Measurements from ENCODE around the gene HDLBP.

HDLBP gene, protein sequence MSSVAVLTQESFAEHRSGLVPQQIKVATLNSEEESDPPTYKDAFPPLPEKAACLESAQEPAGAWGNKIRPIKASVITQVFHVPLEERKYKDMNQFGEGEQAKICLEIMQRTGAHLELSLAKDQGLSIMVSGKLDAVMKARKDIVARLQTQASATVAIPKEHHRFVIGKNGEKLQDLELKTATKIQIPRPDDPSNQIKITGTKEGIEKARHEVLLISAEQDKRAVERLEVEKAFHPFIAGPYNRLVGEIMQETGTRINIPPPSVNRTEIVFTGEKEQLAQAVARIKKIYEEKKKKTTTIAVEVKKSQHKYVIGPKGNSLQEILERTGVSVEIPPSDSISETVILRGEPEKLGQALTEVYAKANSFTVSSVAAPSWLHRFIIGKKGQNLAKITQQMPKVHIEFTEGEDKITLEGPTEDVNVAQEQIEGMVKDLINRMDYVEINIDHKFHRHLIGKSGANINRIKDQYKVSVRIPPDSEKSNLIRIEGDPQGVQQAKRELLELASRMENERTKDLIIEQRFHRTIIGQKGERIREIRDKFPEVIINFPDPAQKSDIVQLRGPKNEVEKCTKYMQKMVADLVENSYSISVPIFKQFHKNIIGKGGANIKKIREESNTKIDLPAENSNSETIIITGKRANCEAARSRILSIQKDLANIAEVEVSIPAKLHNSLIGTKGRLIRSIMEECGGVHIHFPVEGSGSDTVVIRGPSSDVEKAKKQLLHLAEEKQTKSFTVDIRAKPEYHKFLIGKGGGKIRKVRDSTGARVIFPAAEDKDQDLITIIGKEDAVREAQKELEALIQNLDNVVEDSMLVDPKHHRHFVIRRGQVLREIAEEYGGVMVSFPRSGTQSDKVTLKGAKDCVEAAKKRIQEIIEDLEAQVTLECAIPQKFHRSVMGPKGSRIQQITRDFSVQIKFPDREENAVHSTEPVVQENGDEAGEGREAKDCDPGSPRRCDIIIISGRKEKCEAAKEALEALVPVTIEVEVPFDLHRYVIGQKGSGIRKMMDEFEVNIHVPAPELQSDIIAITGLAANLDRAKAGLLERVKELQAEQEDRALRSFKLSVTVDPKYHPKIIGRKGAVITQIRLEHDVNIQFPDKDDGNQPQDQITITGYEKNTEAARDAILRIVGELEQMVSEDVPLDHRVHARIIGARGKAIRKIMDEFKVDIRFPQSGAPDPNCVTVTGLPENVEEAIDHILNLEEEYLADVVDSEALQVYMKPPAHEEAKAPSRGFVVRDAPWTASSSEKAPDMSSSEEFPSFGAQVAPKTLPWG (N-terminal part only)

DNA sequence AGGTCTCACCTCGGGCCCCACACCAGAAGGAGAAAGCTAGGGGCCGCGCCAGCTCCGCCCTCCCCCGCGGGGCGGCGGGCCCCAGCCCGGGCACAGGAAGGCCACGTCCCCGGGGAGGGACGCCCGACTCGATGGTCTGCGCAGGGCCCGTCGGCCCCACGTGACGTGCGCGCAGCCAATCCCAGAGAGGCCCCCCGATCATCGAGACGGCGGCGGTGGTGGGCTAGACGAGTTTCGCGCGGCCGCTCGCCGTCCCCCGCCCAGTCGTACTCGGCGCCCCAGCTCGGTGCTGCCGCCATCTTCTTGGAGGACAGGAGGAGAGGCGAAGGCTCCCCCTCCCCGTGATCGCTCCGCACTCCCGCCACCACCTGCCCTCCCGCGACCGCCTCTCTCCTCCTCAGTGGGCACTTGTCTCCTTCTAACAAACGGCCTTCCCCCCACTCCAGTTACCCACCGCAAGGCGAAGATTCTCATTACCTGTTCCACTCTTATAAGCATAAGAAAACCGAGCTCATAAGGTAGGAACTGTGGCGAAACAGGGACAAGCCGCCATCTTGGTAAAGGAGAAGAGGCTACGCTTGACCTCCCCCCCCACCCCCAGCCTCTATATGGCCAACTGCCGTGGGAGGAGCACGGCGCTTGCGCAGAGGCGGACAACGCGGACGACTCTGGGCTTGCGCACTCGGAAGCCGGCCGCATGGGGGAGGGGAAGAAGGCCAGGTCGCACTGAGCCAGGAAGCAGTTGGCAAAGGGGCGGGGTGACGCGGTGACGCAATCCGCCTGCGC lies at the start of gene HDLBP:
HDLBP (minus strand) TSS at position 580 of the 786 bp plus-strand sequence. CDS start 48,803 bp downstream, outside the sequence.
- peak; percentile 100 for DNase-seq
- Mint-ChIP-seq H3K9me3 (no peaks in the 10 kb centered on the region), H3K4me3 (peak within 1 kb of the TSS; percentile 100), H3K4me1 (peaks cover 73% of the 10 kb centered on the region), H3K36me3 (ENCODE audit: low read depth) (peaks cover 23% of the 10 kb centered on the region), H3K27me3 (ENCODE audit: low read depth, poor library complexity) (no peaks in the 10 kb centered on the region), H3K27ac (peak within 1 kb of the TSS; percentile 100)
- TF ChIP-seq, protein P1, sequence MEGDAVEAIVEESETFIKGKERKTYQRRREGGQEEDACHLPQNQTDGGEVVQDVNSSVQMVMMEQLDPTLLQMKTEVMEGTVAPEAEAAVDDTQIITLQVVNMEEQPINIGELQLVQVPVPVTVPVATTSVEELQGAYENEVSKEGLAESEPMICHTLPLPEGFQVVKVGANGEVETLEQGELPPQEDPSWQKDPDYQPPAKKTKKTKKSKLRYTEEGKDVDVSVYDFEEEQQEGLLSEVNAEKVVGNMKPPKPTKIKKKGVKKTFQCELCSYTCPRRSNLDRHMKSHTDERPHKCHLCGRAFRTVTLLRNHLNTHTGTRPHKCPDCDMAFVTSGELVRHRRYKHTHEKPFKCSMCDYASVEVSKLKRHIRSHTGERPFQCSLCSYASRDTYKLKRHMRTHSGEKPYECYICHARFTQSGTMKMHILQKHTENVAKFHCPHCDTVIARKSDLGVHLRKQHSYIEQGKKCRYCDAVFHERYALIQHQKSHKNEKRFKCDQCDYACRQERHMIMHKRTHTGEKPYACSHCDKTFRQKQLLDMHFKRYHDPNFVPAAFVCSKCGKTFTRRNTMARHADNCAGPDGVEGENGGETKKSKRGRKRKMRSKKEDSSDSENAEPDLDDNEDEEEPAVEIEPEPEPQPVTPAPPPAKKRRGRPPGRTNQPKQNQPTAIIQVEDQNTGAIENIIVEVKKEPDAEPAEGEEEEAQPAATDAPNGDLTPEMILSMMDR (IDR thresholded peaks at IDR 0.05), result no peak

DNA sequence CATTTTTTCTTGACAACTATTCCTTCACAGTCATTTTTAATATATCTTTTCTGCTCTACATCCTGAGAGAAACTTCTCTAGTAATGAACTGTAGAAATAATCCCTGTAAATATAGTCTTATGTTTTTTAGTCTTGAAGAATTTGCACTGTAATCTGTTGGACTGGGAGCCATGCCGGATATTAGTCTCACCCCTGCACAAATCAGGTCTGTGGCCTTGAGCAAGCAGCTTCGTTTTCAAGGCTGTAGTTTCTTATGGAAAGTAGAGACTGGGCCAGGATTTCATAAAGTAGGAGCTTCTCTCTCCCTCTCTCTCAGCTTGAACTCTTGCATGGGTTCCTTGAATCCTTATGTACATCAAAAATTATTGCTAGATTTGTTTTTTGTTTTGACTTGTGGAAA lies 49.3 kb upstream of the HDLBP start:
- no peak overlapping the region for H3K27ac Mint-ChIP-seq
- no peak for DNase-seq
- no peaks in the 10 kb centered on the region for H3K9me3 Mint-ChIP-seq
- H3K4me1 Mint-ChIP-seq, result peaks cover 19% of the 10 kb centered on the region
- peaks cover 7% of the 10 kb centered on the region for H3K27me3 Mint-ChIP-seq (ENCODE audit: low read depth, poor library complexity)
- H3K36me3 Mint-ChIP-seq (ENCODE audit: low read depth), result peaks cover 18% of the 10 kb centered on the region
- TF ChIP-seq, protein P1 (IDR thresholded peaks at IDR 0.05), result no peak
- no peak overlapping the region for H3K4me3 Mint-ChIP-seq

DNA sequence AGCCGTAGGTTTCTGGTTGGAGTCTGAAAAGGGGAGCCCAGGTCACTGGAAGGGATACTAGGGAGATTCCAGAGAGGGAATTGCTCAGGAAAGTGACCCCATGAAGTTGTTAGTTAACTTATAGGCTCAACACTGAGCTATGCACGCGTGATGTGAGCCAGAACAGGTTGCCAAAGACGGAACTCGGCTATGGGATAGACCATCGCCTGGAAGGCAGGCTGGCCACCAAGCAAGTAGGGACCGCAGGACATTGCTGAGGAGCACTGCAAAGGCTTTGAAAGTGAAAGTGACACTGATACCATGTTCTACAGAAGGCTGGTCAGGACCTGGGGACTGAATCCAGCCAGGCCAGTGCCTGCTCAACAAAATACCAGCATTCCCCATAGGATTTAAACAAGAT lies 48.0 kb upstream of the HDLBP start:
- H3K27me3 Mint-ChIP-seq (ENCODE audit: low read depth, poor library complexity), result peaks cover 7% of the 10 kb centered on the region
- H3K4me1 Mint-ChIP-seq, result peaks cover 28% of the 10 kb centered on the region
- peaks cover 18% of the 10 kb centered on the region for H3K36me3 Mint-ChIP-seq (ENCODE audit: low read depth)
- TF ChIP-seq, protein P1 (IDR thresholded peaks at IDR 0.05), result no peak
- no peaks in the 10 kb centered on the region for H3K9me3 Mint-ChIP-seq
- no peak for DNase-seq
- no peak overlapping the region for H3K4me3 Mint-ChIP-seq
- H3K27ac Mint-ChIP-seq, result no peak overlapping the region

DNA sequence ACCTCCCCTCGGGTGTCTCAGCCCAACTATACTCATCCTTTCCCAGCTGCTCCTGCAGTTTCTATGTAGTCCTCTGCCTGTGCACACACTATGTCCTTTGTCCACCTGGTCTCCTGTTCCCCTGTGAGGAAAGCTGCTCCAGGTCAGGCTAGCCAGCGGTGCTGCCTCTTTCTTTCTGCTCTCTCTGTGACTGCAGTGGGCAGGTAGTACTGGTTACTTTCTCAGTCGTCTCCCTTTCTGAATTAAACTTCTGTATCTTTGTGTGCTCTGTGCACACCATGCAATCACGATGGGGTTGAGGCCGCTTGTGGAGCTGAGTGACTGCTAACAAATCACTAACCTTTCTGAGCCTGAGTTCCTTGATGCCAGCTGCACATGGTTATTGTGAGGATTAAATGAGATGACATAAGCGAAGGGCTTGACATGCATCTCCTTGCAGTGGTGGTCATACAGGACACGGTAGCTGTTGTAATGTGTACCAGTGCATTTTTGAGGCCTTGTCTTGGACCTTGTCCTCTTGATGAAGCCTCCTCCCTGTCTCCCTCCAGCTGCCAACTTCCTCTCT lies 44.1 kb upstream of the HDLBP start:
- H3K4me1 Mint-ChIP-seq, result peaks cover 42% of the 10 kb centered on the region
- H3K9me3 Mint-ChIP-seq, result no peaks in the 10 kb centered on the region
- H3K4me3 Mint-ChIP-seq, result no peak overlapping the region
- H3K27ac Mint-ChIP-seq, result no peak overlapping the region
- TF ChIP-seq, protein P1 (IDR thresholded peaks at IDR 0.05), result no peak
- no peak for DNase-seq
- H3K36me3 Mint-ChIP-seq (ENCODE audit: low read depth), result peaks cover 18% of the 10 kb centered on the region
- H3K27me3 Mint-ChIP-seq (ENCODE audit: low read depth, poor library complexity), result peaks cover 7% of the 10 kb centered on the region

DNA sequence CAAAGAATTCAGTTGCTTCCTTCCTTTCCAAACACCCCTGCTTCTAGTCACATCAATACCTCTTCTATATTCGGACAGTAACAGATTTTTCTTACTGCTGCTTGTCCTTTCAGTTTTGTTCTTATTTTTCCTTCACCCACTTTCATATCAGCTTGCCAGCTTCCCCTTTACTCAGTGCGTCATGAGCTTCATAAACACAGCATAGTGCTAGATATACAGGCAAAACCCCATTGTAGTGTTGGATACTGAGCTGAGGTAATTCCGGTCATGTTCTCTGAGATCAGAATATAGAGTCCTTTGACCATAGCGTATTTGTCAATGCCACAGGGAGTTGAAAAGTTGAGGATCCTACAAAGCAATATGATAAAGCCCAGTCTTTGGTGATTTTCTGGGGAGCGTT lies 43.0 kb upstream of the HDLBP start:
- DNase-seq, result no peak
- H3K27ac Mint-ChIP-seq, result no peak overlapping the region
- peaks cover 14% of the 10 kb centered on the region for H3K36me3 Mint-ChIP-seq (ENCODE audit: low read depth)
- H3K4me1 Mint-ChIP-seq, result peaks cover 53% of the 10 kb centered on the region
- no peaks in the 10 kb centered on the region for H3K9me3 Mint-ChIP-seq
- peak overlapping the region; percentile 49 for H3K4me3 Mint-ChIP-seq
- TF ChIP-seq, protein P1 (IDR thresholded peaks at IDR 0.05), result no peak
- H3K27me3 Mint-ChIP-seq (ENCODE audit: low read depth, poor library complexity), result peaks cover 2% of the 10 kb centered on the region

Measured in nephron progenitor cell (in vitro differentiated cells).